ENCODE results near the gene RRBP1.

GRCh38 chr20:17693444-17694001 lies 11.5 kb upstream of the RRBP1 start:
- TF ChIP-seq CTCF (IDR thresholded peaks at IDR 0.05; ENCODE audit: low read depth, low read length): no peak
- TF ChIP-seq EZH2phosphoT487 (IDR thresholded peaks at IDR 0.05; ENCODE audit: low read depth): no peak

Data from OCI-LY3 (cell line).